IPS-18c (cell line): ENCODE data around the gene YTHDF1.
"Not testable (repeated sequence)": the region's sequence is repeated elsewhere in the genome, so short reads cannot be mapped to it uniquely, and the experiment has no call there.

Experiments
- H3K4me3 ChIP-seq: 2 replicates; pipeline ENCODE4 v1.7.0; 2013; ENCODE audit warnings: low read depth, mild to moderate bottlenecking, low read length, moderate library complexity; ENCODE audit not compliant: insufficient read depth
- H3K9me3 ChIP-seq: one replicate; pipeline ENCODE4 v1.6.1; 2013; ENCODE audit warnings: mild to moderate bottlenecking, low read length, moderate library complexity; ENCODE audit not compliant: control insufficient read depth, insufficient read depth

Gene YTHDF1

GRCh38 chr20:63160641-63161175 is 55.2 kb downstream of the YTHDF1 start:
- Histone ChIP-seq H3K4me3 (no peak overlapping the region), H3K9me3 (no peaks in the 10 kb centered on the region)

GRCh38 chr20:63159826-63160640 is 55.9 kb downstream of the YTHDF1 start:
- Histone ChIP-seq H3K4me3 (no peak overlapping the region), H3K9me3 (no peaks in the 10 kb centered on the region)

GRCh38 chr20:63159251-63159650 is 56.7 kb downstream of the YTHDF1 start:
- not testable (repeated sequence) for H3K9me3 ChIP-seq

GRCh38 chr20:63158845-63159244 is 57.1 kb downstream of the YTHDF1 start:
- no peaks in the 10 kb centered on the region for H3K9me3 ChIP-seq
- H3K4me3 ChIP-seq: no peak overlapping the region

More at GRCh38 chr20:63159251-63159650, 56.7 kb downstream of the YTHDF1 start:
- not testable (repeated sequence) for H3K4me3 ChIP-seq

- Histone ChIP-seq H3K9me3 (no peaks in the 10 kb centered on the region), H3K4me3 (no peak overlapping the region)
Measured at GRCh38 chr20:63158352-63158751, 57.6 kb downstream of the YTHDF1 start.

GRCh38 chr20:63157431-63157830 is 58.5 kb downstream of the YTHDF1 start:
- H3K9me3 ChIP-seq, H3K4me3 ChIP-seq: not testable (repeated sequence)

- Histone ChIP-seq H3K9me3 (peaks cover 4% of the 10 kb centered on the region), H3K4me3 (no peak overlapping the region)
Measured at GRCh38 chr20:63156221-63156671, 59.7 kb downstream of the YTHDF1 start.

GRCh38 chr20:63155266-63156165 is 60.4 kb downstream of the YTHDF1 start:
- H3K9me3 ChIP-seq: peaks cover 4% of the 10 kb centered on the region

GRCh38 chr20:63154395-63154794 is 61.5 kb downstream of the YTHDF1 start:
- peaks cover 4% of the 10 kb centered on the region for H3K9me3 ChIP-seq
- H3K4me3 ChIP-seq: no peak overlapping the region

More at GRCh38 chr20:63155266-63156165, 60.4 kb downstream of the YTHDF1 start:
- H3K4me3 ChIP-seq: no peak overlapping the region

GRCh38 chr20:63153254-63154221 is 62.4 kb downstream of the YTHDF1 start:
- Histone ChIP-seq H3K4me3 (no peak overlapping the region), H3K9me3 (peaks cover 5% of the 10 kb centered on the region)

- H3K4me3 ChIP-seq: no peak overlapping the region
- H3K9me3 ChIP-seq: peaks cover 7% of the 10 kb centered on the region
Measured at GRCh38 chr20:63152322-63153253, 63.3 kb downstream of the YTHDF1 start.

- Histone ChIP-seq H3K4me3 (no peak overlapping the region), H3K9me3 (peaks cover 7% of the 10 kb centered on the region)
Measured at GRCh38 chr20:63151554-63152321, 64.2 kb downstream of the YTHDF1 start.

GRCh38 chr20:63150911-63151531 is 64.9 kb downstream of the YTHDF1 start:
- Histone ChIP-seq H3K9me3 (peaks cover 9% of the 10 kb centered on the region), H3K4me3 (no peak overlapping the region)

- no peak overlapping the region for H3K4me3 ChIP-seq
- H3K9me3 ChIP-seq: peaks cover 9% of the 10 kb centered on the region
Measured at GRCh38 chr20:63150391-63150898, 65.5 kb downstream of the YTHDF1 start.
